ENCODE results near the gene TAS2R8.

DNA sequence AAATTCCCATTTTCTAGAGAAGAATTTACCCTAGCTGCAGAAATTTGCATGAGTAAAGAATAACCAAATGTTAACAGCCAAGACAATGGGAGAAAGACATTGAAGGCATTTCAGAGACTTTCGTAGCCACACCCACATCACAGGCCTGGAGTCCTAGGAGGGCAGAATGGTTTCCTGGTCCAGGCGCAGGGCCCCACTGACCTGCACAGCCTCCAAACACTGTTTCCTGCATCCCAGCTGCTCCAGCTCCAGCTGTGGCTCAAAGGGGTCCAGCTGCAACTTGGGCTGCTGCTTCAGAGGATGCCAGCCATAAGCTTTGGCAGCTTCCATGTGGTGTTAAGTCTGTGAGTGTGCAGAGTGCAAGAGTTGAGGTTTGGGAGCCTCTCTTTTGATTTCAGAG lies 48.7 kb upstream of the TAS2R8 start:
- TF ChIP-seq, protein P1, sequence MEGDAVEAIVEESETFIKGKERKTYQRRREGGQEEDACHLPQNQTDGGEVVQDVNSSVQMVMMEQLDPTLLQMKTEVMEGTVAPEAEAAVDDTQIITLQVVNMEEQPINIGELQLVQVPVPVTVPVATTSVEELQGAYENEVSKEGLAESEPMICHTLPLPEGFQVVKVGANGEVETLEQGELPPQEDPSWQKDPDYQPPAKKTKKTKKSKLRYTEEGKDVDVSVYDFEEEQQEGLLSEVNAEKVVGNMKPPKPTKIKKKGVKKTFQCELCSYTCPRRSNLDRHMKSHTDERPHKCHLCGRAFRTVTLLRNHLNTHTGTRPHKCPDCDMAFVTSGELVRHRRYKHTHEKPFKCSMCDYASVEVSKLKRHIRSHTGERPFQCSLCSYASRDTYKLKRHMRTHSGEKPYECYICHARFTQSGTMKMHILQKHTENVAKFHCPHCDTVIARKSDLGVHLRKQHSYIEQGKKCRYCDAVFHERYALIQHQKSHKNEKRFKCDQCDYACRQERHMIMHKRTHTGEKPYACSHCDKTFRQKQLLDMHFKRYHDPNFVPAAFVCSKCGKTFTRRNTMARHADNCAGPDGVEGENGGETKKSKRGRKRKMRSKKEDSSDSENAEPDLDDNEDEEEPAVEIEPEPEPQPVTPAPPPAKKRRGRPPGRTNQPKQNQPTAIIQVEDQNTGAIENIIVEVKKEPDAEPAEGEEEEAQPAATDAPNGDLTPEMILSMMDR (IDR thresholded peaks at IDR 0.05): no peak
- TF ChIP-seq POLR2AphosphoS5 (IDR thresholded peaks at IDR 0.05) (no peak), EP300 (IDR thresholded peaks at IDR 0.05) (no peak)
